Stimulated activated naive CD8-positive, alpha-beta T cell treated with anti-CD3 and anti-CD28 coated beads, Interleukin-15, amount 100 ng/mL, for 72 hours (primary cell): Measurements from ENCODE around the gene GCNT2.
A peak's percentile ranks its signal among the peaks of the same experiment; 100 is the strongest.
"Not testable (repeated sequence)": the region's sequence is repeated elsewhere in the genome, so short reads cannot be mapped to it uniquely, and the experiment has no call there.

Experiments
- ATAC-seq: fragments of 150-1000 bp; cut with Tn5 transposase; 2 replicates; pipeline ENCODE4 v1.10.0; 2021; ENCODE audit warnings: mild to moderate bottlenecking, moderate library complexity
- DNase-seq, 2 donors: peaks; one replicate each; pipeline ENCODE4 v3.0.0; 2021 to 2022
- H3K27ac Mint-ChIP-seq, 2 donors: one replicate each; pipeline ENCODE4 v1.8.0; 2022; ENCODE audit warnings: mild to moderate bottlenecking in 2 of 2, mixed read lengths in 2 of 2, moderate library complexity in 2 of 2
- H3K27me3 Mint-ChIP-seq: one replicate; pipeline ENCODE4 v1.8.0; 2022; ENCODE audit warnings: mixed read lengths
- H3K4me1 Mint-ChIP-seq: one replicate; pipeline ENCODE4 v1.8.0; 2022; ENCODE audit warnings: mild to moderate bottlenecking, mixed read lengths
- H3K4me3 Mint-ChIP-seq, 2 donors: one replicate each; pipeline ENCODE4 v1.8.0; 2022; ENCODE audit warnings: mild to moderate bottlenecking in 2 of 2, mixed read lengths in 2 of 2, moderate library complexity in 1 of 2
- H3K9me3 Mint-ChIP-seq, 2 donors: one replicate each; pipeline ENCODE4 v1.8.0; 2022; ENCODE audit warnings: mixed read lengths in 2 of 2

Gene GCNT2

GRCh38 chr6:10621213-10621612 is 100.1 kb downstream of the GCNT2 start:
- ATAC-seq (no peak), DNase-seq (no peak)
- peak overlapping the region in 1 of 2 donors; percentile 90 for H3K27ac Mint-ChIP-seq
- H3K4me1 Mint-ChIP-seq: no peaks in the 10 kb centered on the region
- peaks cover 6 to 16% of the 10 kb centered on the region in 2 donors for H3K9me3 Mint-ChIP-seq
- H3K4me3 Mint-ChIP-seq: no peak overlapping the region
- H3K27me3 Mint-ChIP-seq: no peaks in the 10 kb centered on the region

- Mint-ChIP-seq H3K4me3 (no peak overlapping the region), H3K27ac (no peak overlapping the region), H3K9me3 (peaks cover 6 to 16% of the 10 kb centered on the region in 2 donors), H3K4me1 (no peaks in the 10 kb centered on the region), H3K27me3 (no peaks in the 10 kb centered on the region)
- no peak for ATAC-seq
- DNase-seq: no peak
Measured at GRCh38 chr6:10621847-10622246, 100.7 kb downstream of the GCNT2 start.

GRCh38 chr6:10624836-10625235 is 103.7 kb downstream of the GCNT2 start:
- no peak overlapping the region for H3K4me3 Mint-ChIP-seq
- no peak for ATAC-seq

DNA sequence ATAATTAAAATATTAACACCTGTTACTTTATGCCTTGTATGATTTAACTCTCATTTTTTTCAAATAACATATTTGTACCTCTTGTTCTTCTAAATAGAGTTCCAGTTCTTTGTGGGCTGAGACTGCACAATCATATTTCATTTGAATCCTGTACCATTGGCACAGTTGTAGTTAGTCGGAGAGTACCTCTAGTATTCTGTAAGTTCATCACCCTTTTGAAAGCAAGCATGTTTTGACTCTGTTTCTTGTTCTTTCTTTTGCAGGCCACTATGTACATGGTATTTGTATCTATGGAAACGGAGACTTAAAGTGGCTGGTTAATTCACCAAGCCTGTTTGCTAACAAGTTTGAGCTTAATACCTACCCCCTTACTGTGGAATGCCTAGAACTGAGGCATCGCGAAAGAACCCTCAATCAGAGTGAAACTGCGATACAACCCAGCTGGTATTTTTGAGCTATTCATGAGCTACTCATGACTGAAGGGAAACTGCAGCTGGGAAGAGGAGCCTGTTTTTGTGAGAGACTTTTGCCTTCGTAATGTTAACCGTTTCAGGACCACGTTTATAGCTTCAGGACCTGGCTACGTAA is 105.1 kb downstream of the GCNT2 start:
- Mint-ChIP-seq H3K27ac (no peak overlapping the region), H3K4me3 (no peak overlapping the region), H3K4me1 (no peaks in the 10 kb centered on the region), H3K27me3 (no peaks in the 10 kb centered on the region), H3K9me3 (peaks cover 6 to 16% of the 10 kb centered on the region in 2 donors)
- DNase-seq (no peak), ATAC-seq (no peak)

More at GRCh38 chr6:10624836-10625235, 103.7 kb downstream of the GCNT2 start:
- Mint-ChIP-seq H3K4me1 (no peaks in the 10 kb centered on the region), H3K27me3 (no peaks in the 10 kb centered on the region), H3K27ac (no peak overlapping the region), H3K9me3 (peaks cover 6 to 16% of the 10 kb centered on the region in 2 donors)
- DNase-seq: no peak

GRCh38 chr6:10627800-10628199 is 106.6 kb downstream of the GCNT2 start:
- H3K4me1 Mint-ChIP-seq: peaks cover under 1% of the 10 kb centered on the region
- DNase-seq: no peak
- H3K4me3 Mint-ChIP-seq: no peak overlapping the region
- H3K27ac Mint-ChIP-seq: no peak overlapping the region
- ATAC-seq: no peak
- H3K27me3 Mint-ChIP-seq: no peaks in the 10 kb centered on the region
- peaks cover 6 to 14% of the 10 kb centered on the region in 2 donors for H3K9me3 Mint-ChIP-seq

DNA sequence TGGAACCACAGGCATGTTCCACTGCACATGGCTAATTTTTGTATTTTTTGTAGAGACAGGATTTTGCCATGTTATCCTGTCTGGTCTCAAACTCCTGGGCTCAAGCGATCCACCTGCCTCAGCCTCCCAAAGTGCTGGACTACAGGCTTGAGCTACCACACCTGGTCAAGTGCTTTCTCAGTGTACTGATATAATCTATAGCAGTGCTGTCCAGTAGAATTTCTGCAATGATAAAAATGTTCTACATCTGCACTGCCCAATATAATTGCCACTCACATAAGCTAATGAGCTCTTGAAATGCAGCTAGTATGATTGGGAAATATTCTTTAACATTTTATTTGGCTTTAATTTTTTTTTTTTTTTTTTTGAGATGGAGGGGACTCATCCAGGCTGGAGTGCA is 109.0 kb downstream of the GCNT2 start:
- no peaks in the 10 kb centered on the region for H3K27me3 Mint-ChIP-seq
- peaks cover 13% of the 10 kb centered on the region for H3K4me1 Mint-ChIP-seq
- no peaks in the 10 kb centered on the region for H3K9me3 Mint-ChIP-seq
- ATAC-seq (no peak), DNase-seq (no peak)
- no peak overlapping the region for H3K27ac Mint-ChIP-seq
- no peak overlapping the region for H3K4me3 Mint-ChIP-seq

DNA sequence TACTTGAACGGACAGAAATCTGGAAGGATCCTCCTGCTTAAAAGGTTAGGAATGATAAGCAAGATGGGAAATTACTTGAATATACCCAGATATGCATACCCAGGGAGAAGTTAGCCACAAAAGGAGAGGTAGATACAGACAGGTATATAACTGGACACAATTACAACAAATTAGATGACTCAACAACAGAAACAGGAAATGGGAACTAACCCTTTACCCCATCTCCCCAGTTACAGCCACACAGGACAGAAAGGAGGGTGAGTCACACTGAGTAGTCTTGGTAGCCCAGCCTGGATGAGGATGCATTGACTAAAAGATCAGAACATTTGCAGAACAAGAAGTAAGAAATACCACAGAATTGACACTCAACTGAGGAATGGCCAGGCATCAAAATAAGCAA is 112.1 kb downstream of the GCNT2 start:
- peak; percentile 20 to 48 for DNase-seq
- peak; percentile 100 for ATAC-seq
- Mint-ChIP-seq H3K27ac (peak overlapping the region in 1 of 2 donors; percentile 9), H3K9me3 (no peaks in the 10 kb centered on the region), H3K4me3 (peak overlapping the region in 1 of 2 donors; percentile 2), H3K4me1 (peaks cover 13% of the 10 kb centered on the region), H3K27me3 (no peaks in the 10 kb centered on the region)

GRCh38 chr6:10640412-10640811 is 119.3 kb downstream of the GCNT2 start:
- H3K9me3 Mint-ChIP-seq: no peaks in the 10 kb centered on the region
- ATAC-seq: no peak
- H3K27me3 Mint-ChIP-seq: peaks cover 25% of the 10 kb centered on the region
- no peak overlapping the region for H3K27ac Mint-ChIP-seq
- no peak for DNase-seq
- H3K4me3 Mint-ChIP-seq: no peak overlapping the region
- H3K4me1 Mint-ChIP-seq: peaks cover 20% of the 10 kb centered on the region

DNA sequence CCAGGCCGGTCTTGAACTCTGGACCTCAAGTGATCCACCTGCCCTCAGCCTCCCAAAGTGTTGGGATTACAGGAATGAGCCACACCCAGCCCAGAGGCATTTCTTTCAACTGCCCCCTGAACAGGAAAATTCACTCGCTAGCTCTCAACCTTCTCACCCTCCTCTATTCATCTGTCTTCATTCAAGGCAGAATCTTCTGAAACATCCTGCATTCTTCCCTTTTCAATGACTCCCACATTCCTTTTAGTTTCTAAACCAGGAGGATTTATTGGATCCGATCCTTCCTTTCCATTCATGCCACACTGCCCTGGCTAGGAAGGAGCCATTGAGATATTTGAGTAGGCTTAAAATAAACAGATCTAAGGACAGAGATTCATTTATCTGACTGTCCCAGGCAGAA is 120.4 kb downstream of the GCNT2 start:
- Mint-ChIP-seq H3K4me1 (peaks cover 20% of the 10 kb centered on the region), H3K9me3 (no peaks in the 10 kb centered on the region), H3K27me3 (peaks cover 25% of the 10 kb centered on the region), H3K4me3 (no peak overlapping the region), H3K27ac (no peak overlapping the region)
- ATAC-seq (no peak), DNase-seq (no peak)

DNA sequence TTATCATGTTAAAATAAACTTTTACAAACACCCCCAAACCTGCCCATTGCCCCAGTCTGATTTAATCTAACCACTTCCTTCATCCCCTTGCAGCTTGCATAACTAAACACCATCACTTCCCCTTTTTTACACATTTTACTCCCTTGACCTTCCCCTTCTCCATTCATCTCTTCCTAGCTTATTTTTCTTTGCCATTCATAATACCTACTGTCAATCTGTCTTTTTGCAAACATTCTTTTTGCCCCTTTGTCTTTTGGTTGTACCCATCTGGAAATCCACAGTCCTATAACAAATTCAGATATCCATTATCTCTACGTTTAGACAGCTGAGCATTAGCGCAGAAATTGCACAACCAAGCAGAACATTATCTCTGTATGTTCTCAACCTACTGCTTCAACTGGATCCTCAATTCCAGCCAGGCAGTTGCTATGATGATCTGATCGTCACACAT is 122.1 kb downstream of the GCNT2 start:
- peaks cover 25% of the 10 kb centered on the region for H3K27me3 Mint-ChIP-seq
- no peak overlapping the region for H3K4me3 Mint-ChIP-seq
- no peak overlapping the region for H3K27ac Mint-ChIP-seq

DNA sequence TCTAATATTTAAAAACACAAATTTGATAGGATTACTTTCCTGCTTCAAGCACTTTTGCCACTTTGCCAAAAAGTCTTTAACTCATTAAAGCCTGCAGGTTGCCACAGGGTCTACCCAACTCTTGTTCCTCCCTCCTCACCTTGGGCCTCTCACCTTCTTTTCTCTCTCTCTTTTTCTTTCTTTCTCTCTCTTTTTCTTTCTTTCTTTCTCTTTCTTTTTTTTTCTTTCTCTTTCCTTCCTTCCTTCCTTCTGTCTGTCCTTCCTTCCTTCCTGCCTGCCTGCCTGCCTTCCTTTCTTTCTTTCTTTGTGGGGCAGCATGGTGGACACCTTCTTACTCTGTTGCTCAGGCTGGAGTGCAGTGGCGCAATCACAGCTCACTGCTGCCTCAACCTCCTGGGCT is 123.1 kb downstream of the GCNT2 start:
- Mint-ChIP-seq H3K27ac (no peak overlapping the region), H3K27me3 (peaks cover 25% of the 10 kb centered on the region), H3K4me3 (no peak overlapping the region), H3K4me1 (peaks cover 20% of the 10 kb centered on the region), H3K9me3 (no peaks in the 10 kb centered on the region)
- ATAC-seq (no peak), DNase-seq (no peak)

More for the DNA sequence above, 122.1 kb downstream of the GCNT2 start:
- Mint-ChIP-seq H3K9me3 (no peaks in the 10 kb centered on the region), H3K4me1 (peaks cover 20% of the 10 kb centered on the region)
- no peak for ATAC-seq
- DNase-seq: no peak

GRCh38 chr6:10655508-10656055 is 134.4 kb downstream of the GCNT2 start:
- Mint-ChIP-seq H3K27me3 (peaks cover 34% of the 10 kb centered on the region), H3K4me3 (peak overlapping the region; percentile 69 to 71), H3K9me3 (no peaks in the 10 kb centered on the region), H3K4me1 (peaks cover 16% of the 10 kb centered on the region), H3K27ac (peak overlapping the region; percentile 57 to 87)
- peak; percentile 24 to 52 for DNase-seq
- peak; percentile 87 for ATAC-seq

- ATAC-seq (peak; percentile 3), DNase-seq (no peak)
- H3K9me3 Mint-ChIP-seq: peaks cover 4 to 9% of the 10 kb centered on the region in 2 donors
- H3K4me3 Mint-ChIP-seq: peak overlapping the region; percentile 57 to 69
- peaks cover 16% of the 10 kb centered on the region for H3K4me1 Mint-ChIP-seq
- H3K27me3 Mint-ChIP-seq: peaks cover 15% of the 10 kb centered on the region
- H3K27ac Mint-ChIP-seq: peak overlapping the region in 1 of 2 donors; percentile 83
Measured at GRCh38 chr6:10658910-10659698, 138.0 kb downstream of the GCNT2 start.

DNA sequence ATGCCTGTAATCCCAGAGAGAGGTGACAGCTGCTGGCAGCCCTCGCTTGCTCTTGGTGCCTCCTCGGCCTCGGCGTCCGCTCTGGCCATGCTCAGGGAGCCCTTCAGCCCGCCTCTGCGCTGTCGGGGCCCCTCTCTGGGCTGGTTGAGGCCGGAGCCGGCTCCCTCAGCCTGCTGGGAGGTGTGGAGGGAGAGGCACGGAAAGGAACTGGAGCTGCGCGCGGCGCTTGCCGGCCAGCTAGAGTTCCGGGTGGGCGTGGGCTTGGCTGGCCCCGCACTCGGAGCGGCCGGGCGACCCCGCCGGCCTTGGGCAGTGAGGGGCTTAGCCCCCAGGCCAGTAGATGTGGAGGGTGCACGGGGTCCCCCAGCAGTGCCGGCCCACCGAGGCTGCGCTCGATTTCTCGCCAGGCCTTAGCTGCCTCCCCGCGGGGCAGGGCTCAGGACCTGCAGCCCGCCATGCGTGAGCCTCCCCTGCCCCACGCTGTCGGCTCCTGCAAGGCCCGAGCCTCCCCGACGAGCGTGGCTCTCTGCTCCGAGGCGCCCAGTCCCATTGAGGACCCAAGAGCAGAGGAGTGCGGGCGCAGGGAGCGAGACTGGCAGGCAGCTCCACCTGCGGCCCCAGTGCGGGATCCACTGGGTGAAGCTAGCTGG is 138.7 kb downstream of the GCNT2 start:
- Mint-ChIP-seq H3K27ac (no peak overlapping the region), H3K27me3 (peaks cover 15% of the 10 kb centered on the region), H3K9me3 (peaks cover 4 to 16% of the 10 kb centered on the region in 2 donors), H3K4me3 (peak overlapping the region; percentile 57 to 71), H3K4me1 (peaks cover 16% of the 10 kb centered on the region)
- DNase-seq (peak in 1 of 2 donors; percentile 18), ATAC-seq (peak; percentile 52)

DNA sequence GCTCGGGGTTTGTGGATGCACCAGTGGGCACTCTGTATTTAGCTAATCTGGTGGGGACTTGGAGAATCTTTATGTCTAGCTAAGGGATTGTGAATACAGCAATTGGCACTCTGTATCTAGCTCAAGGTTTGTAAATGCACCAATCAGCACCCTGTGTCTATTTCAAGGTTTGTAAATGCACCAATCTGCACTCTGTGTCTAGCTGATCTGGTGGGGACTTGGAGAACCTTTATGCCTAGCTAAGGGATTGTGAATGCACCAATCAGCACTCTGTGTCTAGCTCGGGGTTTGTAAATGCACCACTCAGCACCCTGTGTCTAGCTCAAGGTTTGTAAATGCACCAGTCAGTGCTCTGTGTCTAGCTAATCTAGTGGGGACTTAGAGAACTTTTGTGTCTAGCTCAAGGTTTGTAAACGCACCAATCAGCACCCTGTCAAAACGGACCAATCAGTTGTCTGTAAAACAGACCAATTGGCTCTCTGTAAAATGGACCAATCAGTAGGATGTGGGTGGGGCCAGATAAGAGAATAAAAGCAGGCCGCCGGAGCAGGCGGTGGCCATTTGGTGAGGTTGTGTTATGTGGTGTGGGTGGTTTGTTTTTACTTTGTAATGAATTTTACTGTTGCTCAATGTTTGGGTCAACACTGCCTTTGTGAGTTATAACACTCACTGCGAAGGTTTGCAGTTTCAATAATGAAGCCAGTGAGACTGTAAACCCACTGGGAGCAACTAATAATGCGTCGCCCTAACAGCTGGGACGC is 139.5 kb downstream of the GCNT2 start:
- H3K4me1 Mint-ChIP-seq, DNase-seq, ATAC-seq: not testable (repeated sequence)
- H3K4me3 Mint-ChIP-seq: peak overlapping the region; percentile 57 to 71
- H3K9me3 Mint-ChIP-seq: peaks cover 4 to 22% of the 10 kb centered on the region in 2 donors
- peak overlapping the region in 1 of 2 donors; percentile 63 for H3K27ac Mint-ChIP-seq
- H3K27me3 Mint-ChIP-seq: peaks cover 18% of the 10 kb centered on the region
